GM18498 (cell line): ENCODE measurements around the gene CEP85.
"Not testable (repeated sequence)": the region's sequence is repeated elsewhere in the genome, so short reads cannot be mapped to it uniquely, and the experiment has no call there.

Experiments
- ATAC-seq: cut with Tn5 transposase; IDR thresholded peaks from one replicate; pipeline ENCODE4 v1.9.1; 2021; ENCODE audit warnings: mild to moderate bottlenecking, moderate library complexity; ENCODE audit not compliant: unreplicated experiment

CEP85 gene

GRCh38 chr1:26224606-26225005 lies 9.4 kb upstream of the CEP85 start:
- ATAC-seq = no peak

DNA sequence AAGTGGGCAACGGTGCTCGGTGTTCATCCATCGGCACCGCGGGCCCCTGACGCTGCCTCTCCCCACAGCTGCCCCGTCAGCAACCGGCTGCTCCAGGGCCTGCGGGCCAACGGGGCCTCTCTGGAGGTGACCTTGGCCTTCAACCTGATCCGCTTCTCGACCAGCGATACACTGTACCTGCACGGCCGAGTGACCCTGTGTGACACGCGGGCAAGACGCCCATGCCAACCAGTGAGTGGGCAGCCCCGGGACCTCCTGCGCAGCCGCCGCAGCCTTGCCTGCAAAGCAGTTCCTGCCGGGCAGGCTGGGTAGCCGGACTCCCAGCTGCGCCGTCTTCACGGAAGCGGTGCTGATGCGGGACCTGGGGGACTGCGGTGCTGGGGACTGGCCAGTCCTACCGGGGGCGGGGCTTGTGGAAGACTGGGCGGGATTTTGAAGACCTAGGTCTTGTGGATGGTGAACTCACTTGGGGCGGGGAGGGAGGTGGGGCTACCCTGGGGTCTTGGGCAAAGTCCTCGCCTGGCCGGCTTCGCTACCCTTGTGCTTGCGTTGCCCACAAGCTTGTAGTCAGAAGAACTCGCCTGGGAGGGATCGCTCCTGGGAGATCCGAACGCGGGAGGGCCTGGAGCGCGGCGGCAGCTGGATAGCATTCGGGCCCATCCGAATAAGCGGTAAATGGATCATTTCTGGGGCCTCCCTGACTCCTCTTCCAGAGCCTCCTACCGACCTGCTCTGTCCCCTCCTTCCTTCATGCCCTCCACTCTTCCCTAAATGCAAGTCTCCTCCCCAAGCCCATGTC lies 8.8 kb upstream of the CEP85 start:
- ATAC-seq = no peak

GRCh38 chr1:26230682-26231081 lies 3.3 kb upstream of the CEP85 start:
- not testable (repeated sequence) for ATAC-seq

DNA sequence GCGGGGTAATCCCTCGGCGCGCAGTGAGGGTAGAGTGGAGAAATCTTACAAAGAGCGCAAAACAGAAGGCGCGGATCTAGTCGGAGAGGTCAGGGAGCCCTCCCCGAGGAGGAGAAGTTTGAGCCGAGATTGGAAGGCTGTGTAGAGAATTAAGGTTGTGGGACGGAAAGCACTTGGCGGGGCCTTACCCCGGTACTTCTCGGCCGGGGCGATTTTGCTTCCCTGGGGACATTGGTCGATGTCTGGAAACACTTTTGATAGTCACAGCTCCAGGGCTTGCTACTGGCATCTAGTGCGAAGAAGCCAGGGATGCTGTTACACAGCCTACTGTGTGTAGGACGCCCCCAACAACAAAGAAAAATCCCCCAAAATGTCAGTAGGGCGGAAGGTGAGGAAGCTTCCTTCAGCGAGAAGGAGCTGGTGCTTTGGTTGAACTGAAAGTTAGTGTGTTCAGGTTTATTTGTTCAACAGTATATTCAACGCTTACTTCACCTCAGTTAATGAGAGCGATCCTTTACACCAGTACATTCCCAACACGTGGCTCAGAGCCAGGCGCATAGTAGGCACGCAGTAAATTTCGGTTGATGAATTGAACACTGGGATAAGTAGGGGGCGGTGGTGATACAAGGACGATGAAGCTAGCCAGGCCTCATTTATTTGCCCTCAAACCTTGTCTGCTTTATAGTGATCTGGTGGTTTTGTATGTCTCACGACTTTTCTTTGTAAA lies 807 bp downstream of the CEP85 start:
- no peak for ATAC-seq

- ATAC-seq = no peak
These were observed 3.4 kb downstream of the CEP85 start for GRCh38 chr1:26237230-26237966.

DNA sequence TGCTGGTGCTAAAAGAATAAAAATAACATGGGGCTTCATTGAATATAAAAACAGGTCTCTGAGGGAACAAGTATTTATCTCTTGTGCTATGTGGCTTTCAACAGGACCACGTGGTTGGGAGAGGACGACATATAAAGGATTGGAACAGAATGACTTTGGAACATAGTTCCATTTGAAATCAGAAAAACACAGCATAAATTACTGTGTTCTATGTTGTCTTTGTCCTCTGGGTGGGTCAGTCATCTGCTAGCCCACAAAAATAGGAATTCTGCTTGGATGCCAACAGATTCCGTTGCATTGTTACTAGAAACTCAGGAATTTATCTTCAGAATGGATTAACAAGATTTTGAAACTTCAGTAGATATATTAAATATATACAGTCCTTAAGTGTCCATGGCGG lies 5.9 kb downstream of the CEP85 start:
- no peak for ATAC-seq

- ATAC-seq = no peak
These were observed 18.7 kb downstream of the CEP85 start for GRCh38 chr1:26252718-26253117.

DNA sequence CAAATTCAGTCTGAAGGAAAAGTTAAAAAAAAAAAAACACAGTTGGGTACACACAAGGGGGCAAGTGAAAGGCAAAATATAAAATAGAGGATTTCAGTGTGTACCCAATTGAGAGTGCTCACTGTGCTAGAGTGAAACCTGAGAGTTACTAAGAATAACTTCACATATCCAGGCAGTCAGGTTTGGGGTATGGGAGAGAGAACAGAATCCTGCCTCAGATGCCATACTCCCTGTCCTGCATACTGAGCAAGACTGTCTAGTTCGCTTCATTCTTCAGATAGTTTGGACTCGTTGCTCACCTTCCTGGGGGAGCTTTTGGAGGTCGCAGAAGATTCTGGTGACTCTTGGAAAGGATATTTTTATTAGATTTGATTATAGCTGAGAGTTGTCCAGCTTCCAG lies 20.4 kb downstream of the CEP85 start:
- ATAC-seq = no peak

- no peak for ATAC-seq
These were observed 23.2 kb downstream of the CEP85 start for GRCh38 chr1:26257222-26257621.

GRCh38 chr1:26259005-26259404 lies 25.0 kb downstream of the CEP85 start:
- ATAC-seq = no peak

DNA sequence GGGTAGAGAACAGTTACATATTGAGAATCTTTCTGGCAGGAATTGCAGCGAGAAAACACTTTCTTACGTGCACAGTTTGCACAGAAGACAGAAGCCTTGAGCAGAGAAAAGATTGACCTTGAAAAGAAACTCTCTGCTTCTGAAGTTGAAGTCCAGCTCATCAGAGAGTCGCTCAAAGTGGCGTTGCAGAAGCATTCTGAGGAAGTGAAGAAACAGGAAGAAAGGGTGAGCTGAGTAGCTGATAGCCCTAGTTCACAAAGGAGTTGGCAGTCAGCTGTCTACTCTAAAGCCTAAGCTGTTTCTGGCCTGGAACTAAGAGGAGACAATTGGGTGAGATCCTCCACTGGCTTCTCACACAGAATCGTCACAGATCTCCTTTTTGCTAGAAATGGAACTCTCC lies 25.6 kb downstream of the CEP85 start:
- ATAC-seq = no peak

DNA sequence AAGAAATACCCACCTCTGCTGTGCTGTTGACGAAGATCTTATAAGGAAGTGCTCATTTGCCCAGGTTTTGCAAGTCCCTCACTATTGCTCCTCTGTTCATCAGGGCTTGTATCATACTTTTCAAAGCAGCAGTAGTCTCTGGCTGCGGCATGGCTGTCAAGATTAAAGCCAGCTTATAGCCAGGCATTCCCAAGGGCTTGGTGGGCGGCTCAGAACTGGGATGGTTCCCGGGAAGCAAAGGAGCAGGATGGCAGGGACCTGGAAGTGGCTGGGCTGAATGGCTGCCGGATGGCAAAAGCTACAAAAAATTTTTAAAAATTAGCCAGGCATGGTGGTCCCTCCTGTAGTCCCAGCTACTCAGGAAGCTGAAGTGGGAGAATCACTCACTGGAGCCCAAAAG lies 29.2 kb downstream of the CEP85 start:
- no peak for ATAC-seq

DNA sequence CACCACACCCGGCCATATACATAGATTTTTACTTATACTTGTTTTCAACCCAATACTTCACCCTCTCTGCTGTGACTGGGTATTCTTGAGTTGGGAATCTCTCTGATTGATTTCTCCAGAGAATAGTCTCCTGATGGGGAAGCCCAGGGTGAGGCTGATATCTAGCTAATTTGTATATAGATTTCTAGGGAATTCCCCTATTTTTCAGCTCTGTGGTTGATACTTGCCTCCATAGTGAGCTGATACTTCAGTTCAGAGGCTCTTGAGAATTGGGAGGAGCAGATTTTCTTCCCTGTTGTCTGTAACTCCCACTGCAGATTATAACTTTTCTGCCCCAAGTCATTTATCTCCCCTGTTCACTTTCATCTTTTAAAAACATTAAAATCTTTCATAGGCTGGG lies 31.4 kb downstream of the CEP85 start:
- ATAC-seq = no peak

DNA sequence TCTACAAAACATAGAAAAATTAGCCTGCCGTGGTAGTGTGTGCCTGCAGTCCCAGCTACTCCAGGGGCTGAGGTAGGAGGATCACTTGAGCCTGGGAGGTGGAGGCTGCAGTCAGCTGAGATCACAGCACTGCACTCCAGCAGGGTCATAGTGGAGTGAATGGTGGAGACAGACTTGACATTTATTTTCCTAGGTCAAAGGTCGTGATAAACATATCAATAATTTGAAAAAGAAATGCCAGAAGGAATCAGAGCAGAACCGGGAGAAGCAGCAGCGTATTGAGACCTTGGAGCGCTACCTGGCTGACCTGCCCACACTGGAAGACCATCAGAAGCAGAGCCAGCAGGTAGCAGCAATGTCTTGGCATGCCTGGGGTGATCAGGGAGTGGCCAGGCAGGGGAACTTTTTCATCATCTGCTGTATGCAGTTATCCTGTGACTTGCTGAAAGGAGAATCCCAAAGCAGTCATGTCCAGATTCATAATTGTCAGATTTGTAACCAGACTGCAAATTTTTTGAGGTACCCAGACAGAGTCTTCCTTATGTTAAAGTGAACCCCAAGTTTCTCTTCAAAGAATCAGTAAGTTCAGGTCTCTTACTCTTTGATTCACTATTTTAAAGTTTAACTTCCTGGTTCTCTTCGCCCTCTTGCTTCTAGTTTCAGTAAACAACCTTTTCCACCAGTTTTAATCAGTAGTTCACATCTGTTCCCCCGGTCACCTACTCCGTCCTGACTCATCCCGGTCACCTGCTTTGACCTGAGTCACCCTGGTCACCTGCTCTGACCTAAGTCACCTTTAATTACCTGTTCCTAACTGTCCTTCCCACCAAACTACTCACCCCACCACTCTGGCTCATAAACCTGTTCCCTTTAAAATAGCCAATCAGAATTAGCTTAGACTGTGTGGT lies 34.5 kb downstream of the CEP85 start:
- ATAC-seq = no peak

DNA sequence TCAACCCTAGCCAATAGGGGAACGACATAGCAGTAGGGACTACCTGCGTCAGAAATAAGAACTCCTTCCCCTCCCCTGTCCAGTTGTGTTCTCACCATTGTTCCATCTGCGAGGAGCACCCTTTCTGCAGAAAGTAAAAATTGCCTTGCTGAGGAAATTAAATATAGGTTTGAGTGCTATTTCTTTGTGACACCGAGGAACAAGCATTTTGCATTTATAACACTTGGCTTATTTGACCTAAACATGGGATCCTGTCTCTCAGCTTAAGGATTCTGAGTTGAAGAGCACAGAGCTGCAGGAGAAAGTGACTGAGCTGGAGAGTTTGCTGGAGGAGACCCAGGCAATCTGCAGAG lies 35.2 kb downstream of the CEP85 start:
- ATAC-seq = no peak

DNA sequence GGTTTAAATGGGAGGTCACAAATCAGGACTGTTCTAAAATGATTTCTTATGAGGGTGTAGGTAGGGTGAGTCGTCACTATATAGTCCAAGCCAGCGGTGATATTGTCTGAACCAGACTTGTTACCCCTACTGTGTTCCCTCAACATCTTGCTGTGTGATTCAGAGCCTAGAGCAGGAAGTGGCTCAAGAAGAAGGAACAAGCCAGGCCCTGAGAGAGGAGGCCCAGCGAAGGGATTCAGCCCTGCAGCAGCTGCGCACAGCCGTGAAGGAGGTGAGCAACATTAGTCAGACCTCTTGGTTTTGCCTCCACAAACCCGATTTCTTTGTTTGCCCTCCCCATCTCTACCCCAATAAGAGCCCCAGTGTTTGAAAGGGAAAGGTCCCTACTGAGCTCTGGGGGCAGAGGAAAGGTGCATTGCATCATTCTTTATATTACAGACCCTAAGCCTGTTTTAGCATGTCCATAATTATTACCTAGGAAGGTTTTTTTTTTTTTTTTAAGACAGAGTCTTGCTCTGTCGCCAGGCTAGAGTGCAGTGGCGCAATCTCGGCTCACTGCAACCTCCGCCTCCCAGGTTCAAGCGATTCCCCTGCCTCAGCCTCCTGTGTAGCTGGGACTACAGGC lies 40.9 kb downstream of the CEP85 start:
- no peak for ATAC-seq

DNA sequence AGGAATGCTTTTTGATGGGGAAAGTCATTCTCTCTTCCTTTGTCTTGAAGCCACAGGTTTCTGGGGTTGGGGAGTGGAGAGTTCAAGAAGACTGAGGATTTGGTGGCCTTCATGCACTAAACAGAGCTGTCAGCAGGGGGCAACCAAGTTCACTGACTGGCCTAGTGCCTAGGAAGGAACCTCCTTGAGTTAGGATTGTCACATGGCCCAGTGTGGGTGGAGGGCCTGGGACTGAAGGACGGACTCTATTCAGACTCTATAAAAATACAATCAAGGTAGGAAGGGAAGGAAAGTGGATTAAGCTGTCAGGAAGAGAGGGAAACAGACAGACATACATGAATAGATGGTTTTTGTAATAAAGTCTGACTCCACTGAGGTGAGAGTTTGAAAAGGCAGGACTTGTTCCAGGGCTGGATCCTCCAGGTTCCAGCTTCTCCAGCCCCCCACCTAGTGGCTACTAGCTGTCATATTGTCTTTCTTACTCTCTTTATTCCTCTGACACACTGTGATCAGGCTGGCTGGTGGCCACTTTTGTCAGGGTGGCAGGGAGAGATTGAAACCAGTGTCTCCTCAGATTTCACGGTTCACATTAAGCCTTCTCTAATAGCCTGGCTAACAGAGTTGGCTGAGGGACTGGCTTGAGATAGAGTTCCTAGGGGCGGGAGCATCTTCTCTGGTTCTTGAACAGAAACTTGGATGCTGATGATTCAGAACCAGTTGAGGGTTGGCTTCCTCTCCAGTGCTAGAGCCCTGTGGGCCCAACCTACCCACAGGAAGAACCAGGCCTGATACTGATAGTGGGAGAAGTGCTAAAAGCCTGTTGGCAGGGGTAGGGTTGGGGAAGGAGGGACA lies 41.8 kb downstream of the CEP85 start:
- ATAC-seq = no peak

DNA sequence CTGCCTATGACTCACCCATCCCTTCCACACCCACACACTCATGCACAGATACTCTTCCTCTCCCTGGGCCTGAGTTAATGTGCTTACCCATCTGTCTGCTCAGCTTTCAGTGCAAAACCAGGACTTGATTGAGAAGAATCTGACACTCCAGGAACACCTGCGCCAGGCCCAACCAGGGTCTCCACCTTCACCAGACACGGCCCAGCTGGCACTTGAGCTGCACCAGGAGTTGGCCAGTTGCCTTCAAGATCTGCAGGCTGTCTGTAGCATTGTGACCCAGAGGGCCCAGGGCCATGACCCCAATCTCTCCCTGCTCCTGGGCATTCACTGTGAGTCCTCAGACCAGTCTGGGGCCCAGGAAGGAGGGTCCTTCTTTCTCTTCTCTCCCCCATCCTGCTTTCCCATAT lies 42.4 kb downstream of the CEP85 start:
- no peak for ATAC-seq

- no peak for ATAC-seq
These were observed 43.3 kb downstream of the CEP85 start for GRCh38 chr1:26277261-26277661.
